OCI-LY7 (cell line): ENCODE measurements around the gene TEX30.

Experiments
- CTCF ChIP-seq: fragments of 200-600 bp; sonication (generic); conservative IDR thresholded peaks from 2 replicates; pipeline ENCODE4 v1.5.1; 2014; ENCODE audit warnings: mild to moderate bottlenecking, antibody characterized with exemption, low read length, moderate library complexity, mixed read lengths
- EZH2phosphoT487 ChIP-seq: fragments of 200-600 bp; sonication (generic); IDR thresholded peaks from 2 replicates; pipeline ENCODE4 v1.6.1; 2018; ENCODE audit warnings: low read depth, borderline replicate concordance, mild to moderate bottlenecking, mixed run types, antibody characterized with exemption, low read length, moderate library complexity, mixed read lengths

- no peak for TF ChIP-seq CTCF
- TF ChIP-seq EZH2phosphoT487: no peak
Measured at GRCh38 chr13:102757006-102757405, 16.6 kb downstream of the TEX30 start.
